B cell (primary cell): ENCODE measurements around the gene RFX4. TPM values are rescaled to one million over a fixed set of nuclear protein-coding genes. Genes with fewer than 3 reads are reported as not detected.

Source experiments
- ATAC-seq: fragments of 200-7000 bp; cut with Tn5 transposase; one replicate; pipeline ENCODE4 v1.10.0; 2021; ENCODE audit warnings: low read depth, mild to moderate bottlenecking, moderate number of reproducible peaks, moderate library complexity
- CTCF ChIA-PET: fragments of 350-600 bp; sonication (Branson Sonifier 250); formaldehyde crosslinking; loops from one replicate; lab custom pipeline; 2021; ENCODE audit warnings: antibody characterized with exemption, inconsistent platforms; lab: Charles Lee
- POLR2A ChIA-PET: fragments of 350-600 bp; sonication (Branson Sonifier 250); formaldehyde crosslinking; loops from one replicate; lab custom pipeline; 2021; ENCODE audit warnings: antibody characterized with exemption; lab: Charles Lee
- DNase-seq: peaks from one replicate; pipeline ENCODE4 v3.0.0; 2013
- H2AFZ ChIP-seq: 2 replicates; pipeline ENCODE4 v1.6.1; 2012; ENCODE audit warnings: mild to moderate bottlenecking, low read depth, low read length; ENCODE audit not compliant: insufficient read depth, poor library complexity, severe bottlenecking
- H3K27ac ChIP-seq, 2 donors: 1 replicate in 1 of 2; 2 replicates in 1 of 2; pipeline ENCODE4 v1.5.1; 2012 to 2013; ENCODE audit warnings: low read length in 2 of 2, mild to moderate bottlenecking in 2 of 2, moderate library complexity in 1 of 2
- H3K27me3 ChIP-seq, 4 experiments: fragments of 200-600 bp in 1 of 4; sonication (generic) in 1 of 4; replicated peaks in 1 of 4; 1 replicate in 2 of 4; 2 replicates in 2 of 4; pipeline versions ENCODE4 v1.6.1 to v1.7.0; 2013 to 2016; ENCODE audit warnings: low read length in 3 of 4, mild to moderate bottlenecking in 2 of 4, mixed read lengths in 1 of 4, moderate library complexity in 1 of 4; ENCODE audit not compliant: insufficient read depth in 4 of 4, control insufficient read depth in 3 of 4; ENCODE audit errors: control extremely low read depth in 1 of 4
- H3K36me3 ChIP-seq, 2 experiments: replicated peaks in 1 of 2; 1 replicate in 1 of 2; 2 replicates in 1 of 2; pipeline versions ENCODE4 v1.6.1 to v1.7.1; 2013; ENCODE audit warnings: low read length in 1 of 2; ENCODE audit not compliant: insufficient read depth in 2 of 2, control insufficient read depth in 1 of 2; ENCODE audit errors: control extremely low read depth in 1 of 2, extremely low read depth in 1 of 2
- H3K4me1 ChIP-seq, 2 donors: fragments of 200-600 bp in 1 of 2; sonication (generic) in 1 of 2; 1 replicate in 1 of 2; 2 replicates in 1 of 2; pipeline versions ENCODE4 v1.5.1 to v1.6.1; 2013 to 2017; ENCODE audit warnings: low read length in 2 of 2; ENCODE audit not compliant: control insufficient read depth in 2 of 2, insufficient read depth in 2 of 2
- H3K4me2 ChIP-seq: replicated peaks from 2 replicates; pipeline ENCODE3; 2012; ENCODE audit warnings: mild to moderate bottlenecking, low read depth, low read length; ENCODE audit not compliant: poor library complexity, severe bottlenecking
- H3K4me3 ChIP-seq, 5 experiments: fragments of 200-600 bp in 1 of 5; sonication (generic) in 1 of 5; 1 replicate in 3 of 5; 2 replicates in 2 of 5; pipeline versions ENCODE4 v1.5.1 to v1.7.0; 2011 to 2016; ENCODE audit warnings: low read length in 4 of 5, mild to moderate bottlenecking in 4 of 5, low read depth in 2 of 5, control low read depth in 1 of 5, moderate library complexity in 1 of 5; ENCODE audit not compliant: insufficient read depth in 1 of 5; ENCODE audit errors: control extremely low read depth in 1 of 5, extremely low read depth in 1 of 5
- H3K79me2 ChIP-seq: fragments of 200-600 bp; sonication (generic); one replicate; pipeline ENCODE4 v1.6.0; 2016; ENCODE audit warnings: low read length; ENCODE audit not compliant: control insufficient read depth, insufficient read depth
- H3K9ac ChIP-seq: fragments of 200-600 bp; sonication (generic); 2 replicates; pipeline ENCODE4 v1.6.1; 2017; ENCODE audit warnings: mild to moderate bottlenecking, low read length, moderate library complexity
- H3K9me3 ChIP-seq, 3 donors: one replicate each; pipeline versions ENCODE4 v1.6.1 to v1.7.1; 2013; ENCODE audit warnings: low read length in 2 of 3; ENCODE audit not compliant: control insufficient read depth in 2 of 3, insufficient read depth in 1 of 3; ENCODE audit errors: control extremely low read depth in 1 of 3
- H4K20me1 ChIP-seq: 2 replicates; pipeline ENCODE4 v1.6.0; 2012; ENCODE audit warnings: mild to moderate bottlenecking, low read length; ENCODE audit not compliant: insufficient read depth, control insufficient read depth, poor library complexity, severe bottlenecking
- H3K27ac Mint-ChIP-seq: one replicate; pipeline ENCODE4 v1.8.0; 2021; ENCODE audit warnings: mixed read lengths
- H3K27me3 Mint-ChIP-seq: one replicate; pipeline ENCODE4 v1.8.0; 2021; ENCODE audit warnings: mixed read lengths
- H3K4me1 Mint-ChIP-seq: one replicate; pipeline ENCODE4 v1.8.0; 2021; ENCODE audit warnings: mixed read lengths
- H3K4me3 Mint-ChIP-seq: one replicate; pipeline ENCODE4 v1.8.0; 2021; ENCODE audit warnings: mixed read lengths
- H3K9me3 Mint-ChIP-seq: one replicate; pipeline ENCODE4 v1.8.0; 2022; ENCODE audit warnings: mixed read lengths; ENCODE audit not compliant: insufficient read depth
- EZH2 ChIP-seq: IDR thresholded peaks from 2 replicates; pipeline ENCODE4 v1.6.1; 2012; ENCODE audit warnings: borderline replicate concordance, low read depth, mild to moderate bottlenecking, moderate library complexity, low read length; ENCODE audit not compliant: insufficient read depth, poor library complexity, severe bottlenecking
- WGBS: methylation state at CpG from one replicate; pipeline ENCODE4 v1.1.5; 2013; ENCODE audit warnings: missing lambda C conversion rate; ENCODE audit not compliant: insufficient coverage; 5-methylcytosine and 5-hydroxymethylcytosine counted together
- intact Hi-C: fragments of 100-400 bp; cut with micrococcal nuclease; formaldehyde crosslinking; loops from one replicate; pipeline ENCODE4 v1.10.0; 2022
- polyA plus RNA-seq: library from polyadenylated mRNA; depleted of rRNA; stranded (reverse); fragments of >200 nt; gene quantifications from 2 replicates; pipeline ENCODE4 v1.2.3, GENCODE V29; 2012
- total RNA-seq, 2 donors: library from RNA; stranded (reverse); fragments of 120-200 nt in 1 of 2; gene quantifications; 1 replicate in 1 of 2; 2 replicates in 1 of 2; pipeline versions ENCODE4 v1.2.3 to v1.2.4, GENCODE V29; 2013 to 2022
- TF ChIP-seq, protein P1 (sequence below): fragments of 200-600 bp; IDR thresholded peaks from one replicate; pipeline ENCODE4 v1.8.0; 2022; ENCODE audit warnings: antibody characterized with exemption, mild to moderate bottlenecking

The RFX4 gene
- total and polyA plus RNA-seq, 2 donors (not counting 1 experiment from before 2014, with no cell fraction given): not detected

DNA sequence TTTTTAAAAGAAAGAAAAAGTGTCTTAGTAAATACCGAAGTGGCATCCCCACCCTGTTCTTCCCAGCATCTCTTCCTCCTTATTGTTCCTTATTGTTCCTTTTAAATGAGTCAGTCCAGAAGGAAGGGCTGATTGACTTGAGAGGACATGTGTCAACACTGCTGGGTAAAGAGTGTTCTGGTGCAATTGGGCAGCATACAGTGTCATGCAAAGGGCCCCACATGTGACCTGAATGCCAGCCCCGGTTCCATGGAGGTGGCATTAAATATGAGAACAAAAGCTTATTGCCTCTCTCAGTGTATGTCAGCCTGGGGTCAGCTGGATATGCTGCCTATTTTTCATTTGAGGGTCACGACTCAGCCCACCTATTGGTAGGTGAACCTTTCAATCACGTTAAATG lies 132.8 kb downstream of the RFX4 start:
- Mint-ChIP-seq H3K4me3 (no peak overlapping the region), H3K27me3 (peaks cover 38% of the 10 kb centered on the region), H3K9me3 (no peaks in the 10 kb centered on the region), H3K4me1 (no peaks in the 10 kb centered on the region), H3K27ac (no peak overlapping the region)
- Histone ChIP-seq H2AFZ (no peak overlapping the region), H3K9me3 (no peaks in the 10 kb centered on the region), H3K27ac (no peak overlapping the region), H3K36me3 (no peaks in the 10 kb centered on the region), H4K20me1 (no peaks in the 10 kb centered on the region), H3K4me3 (no peak overlapping the region), H3K9ac (no peak overlapping the region), H3K4me1 (no peaks in the 10 kb centered on the region), H3K79me2 (no peaks in the 10 kb centered on the region), H3K4me2 (no peak overlapping the region), H3K27me3 (peaks cover 0 to 26% (median 12%) of the 10 kb centered on the region in 4 experiments)
- DNase-seq (no peak), ATAC-seq (no peak)
- ChIA-PET POLR2A (no interaction called here), CTCF (no interaction called here)
- intact Hi-C loops: no loop called here
- no peak for TF ChIP-seq EZH2
- TF ChIP-seq, protein P1, sequence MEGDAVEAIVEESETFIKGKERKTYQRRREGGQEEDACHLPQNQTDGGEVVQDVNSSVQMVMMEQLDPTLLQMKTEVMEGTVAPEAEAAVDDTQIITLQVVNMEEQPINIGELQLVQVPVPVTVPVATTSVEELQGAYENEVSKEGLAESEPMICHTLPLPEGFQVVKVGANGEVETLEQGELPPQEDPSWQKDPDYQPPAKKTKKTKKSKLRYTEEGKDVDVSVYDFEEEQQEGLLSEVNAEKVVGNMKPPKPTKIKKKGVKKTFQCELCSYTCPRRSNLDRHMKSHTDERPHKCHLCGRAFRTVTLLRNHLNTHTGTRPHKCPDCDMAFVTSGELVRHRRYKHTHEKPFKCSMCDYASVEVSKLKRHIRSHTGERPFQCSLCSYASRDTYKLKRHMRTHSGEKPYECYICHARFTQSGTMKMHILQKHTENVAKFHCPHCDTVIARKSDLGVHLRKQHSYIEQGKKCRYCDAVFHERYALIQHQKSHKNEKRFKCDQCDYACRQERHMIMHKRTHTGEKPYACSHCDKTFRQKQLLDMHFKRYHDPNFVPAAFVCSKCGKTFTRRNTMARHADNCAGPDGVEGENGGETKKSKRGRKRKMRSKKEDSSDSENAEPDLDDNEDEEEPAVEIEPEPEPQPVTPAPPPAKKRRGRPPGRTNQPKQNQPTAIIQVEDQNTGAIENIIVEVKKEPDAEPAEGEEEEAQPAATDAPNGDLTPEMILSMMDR: no peak
- WGBS: 86% methylated on average over 1 of the region's 4 CpGs

DNA sequence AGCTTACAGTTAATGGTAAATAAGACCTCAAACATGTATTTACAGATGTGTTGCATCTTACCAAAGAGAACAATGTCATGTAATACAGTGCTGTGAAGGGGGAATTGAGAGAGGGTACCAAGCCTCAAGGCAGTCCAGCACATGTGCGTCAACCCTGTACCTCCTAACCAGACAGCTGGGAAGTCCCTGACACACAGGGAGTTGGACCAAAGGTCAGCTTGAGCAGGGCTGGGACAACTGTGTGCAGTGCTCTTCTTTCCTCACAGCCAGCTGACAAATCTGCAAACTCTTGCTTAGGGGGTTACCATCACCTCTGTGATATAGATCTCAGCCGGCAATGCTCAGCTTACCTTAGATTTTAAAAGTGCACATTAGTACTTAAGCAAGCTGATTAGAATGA lies 134.9 kb downstream of the RFX4 start:
- ChIA-PET POLR2A (no interaction called here), CTCF (interaction anchor here (1.4 kb wide), 1 partner anchor 38 kb away, joined by 3 read pairs; no protein-coding TSS in a partner anchor)
- intact Hi-C loops: no loop called here

More for the DNA sequence above, 134.9 kb downstream of the RFX4 start:
- no peak overlapping the region for H3K4me3 ChIP-seq
- no peaks in the 10 kb centered on the region for H3K4me1 ChIP-seq
- no peaks in the 10 kb centered on the region for H3K9me3 Mint-ChIP-seq
- no peak overlapping the region for H3K27ac ChIP-seq
- TF ChIP-seq, protein P1: no peak
- TF ChIP-seq EZH2: no peak
- no peak overlapping the region for H3K4me2 ChIP-seq
- peaks cover 0 to 21% (median 4%) of the 10 kb centered on the region in 4 experiments for H3K27me3 ChIP-seq
- H3K9ac ChIP-seq: no peak overlapping the region
- whole genome bisulfite sequencing: 100% methylated on average over 1 of the region's 2 CpGs
- peaks cover 42% of the 10 kb centered on the region for H3K27me3 Mint-ChIP-seq
- H3K79me2 ChIP-seq: no peaks in the 10 kb centered on the region
- no peak for DNase-seq
- no peak overlapping the region for H3K4me3 Mint-ChIP-seq
- no peaks in the 10 kb centered on the region for H3K9me3 ChIP-seq
- no peak for ATAC-seq
- H3K4me1 Mint-ChIP-seq: no peaks in the 10 kb centered on the region
- H4K20me1 ChIP-seq: no peaks in the 10 kb centered on the region
- no peak overlapping the region for H3K27ac Mint-ChIP-seq
- H3K36me3 ChIP-seq: no peaks in the 10 kb centered on the region
- no peak overlapping the region for H2AFZ ChIP-seq
